ENCODE data around the gene FRMPD1. TPM values are rescaled to one million over a fixed set of nuclear protein-coding genes. Genes with fewer than 3 reads are reported as not detected.

The FRMPD1 gene
- polyA plus RNA-seq, 3 donors: 0.75 to 1.9 (median 1.1) TPM

DNA sequence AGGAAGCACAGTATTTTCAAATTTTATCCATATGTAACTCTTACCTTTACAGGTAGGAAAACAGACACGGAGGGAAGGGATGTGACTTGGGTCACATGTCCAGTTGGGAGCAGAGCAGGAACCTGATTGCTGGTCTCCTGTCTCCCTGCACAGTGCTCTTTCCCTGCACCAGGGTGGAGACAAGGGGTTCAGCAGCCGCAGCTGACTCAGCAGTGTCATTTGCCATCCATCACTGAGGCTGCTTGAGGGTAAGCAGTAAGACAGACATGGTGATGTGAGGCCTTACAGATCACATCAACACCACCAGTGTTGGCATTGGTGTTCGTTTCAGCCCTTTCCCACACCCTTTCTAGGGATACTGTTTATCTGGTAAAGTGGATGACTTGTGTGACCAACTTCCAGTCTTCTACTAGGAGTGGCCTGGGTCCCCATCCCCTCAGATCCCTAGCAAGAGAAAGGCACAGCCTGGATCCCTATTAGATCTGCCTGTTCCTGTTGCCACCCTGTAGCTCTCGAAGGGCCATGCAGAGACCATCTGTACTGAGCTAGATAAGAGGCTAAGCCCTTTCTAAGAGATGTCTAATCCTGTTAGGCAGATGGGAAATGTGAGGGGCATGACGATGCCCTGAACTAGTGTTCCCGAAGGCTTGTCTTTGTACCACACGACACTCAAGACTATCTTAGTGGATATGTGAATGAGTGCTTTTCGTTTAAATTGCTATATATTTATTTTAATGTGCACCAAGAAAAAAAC is 29.1 kb downstream of the FRMPD1 start:
- no peak for DNase-seq

DNA sequence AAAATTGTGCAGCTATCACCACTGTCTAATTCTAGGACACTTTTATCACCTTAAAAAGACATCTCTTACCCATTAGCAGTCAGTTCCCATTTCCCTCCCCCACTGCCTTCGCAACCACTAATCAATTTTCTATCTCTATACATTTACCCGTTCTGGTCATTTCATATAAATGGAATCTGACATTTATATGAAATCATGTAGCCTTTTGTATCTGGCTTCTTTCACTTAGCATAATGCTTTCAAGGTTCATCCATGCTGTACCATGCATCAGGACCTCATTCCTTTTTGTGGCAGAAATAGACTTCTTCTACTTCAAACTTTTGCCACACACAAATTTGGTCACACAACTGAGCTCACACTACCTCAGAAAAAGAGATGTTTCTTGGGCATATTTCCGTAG is 32.2 kb downstream of the FRMPD1 start:
- no peak for DNase-seq

DNA sequence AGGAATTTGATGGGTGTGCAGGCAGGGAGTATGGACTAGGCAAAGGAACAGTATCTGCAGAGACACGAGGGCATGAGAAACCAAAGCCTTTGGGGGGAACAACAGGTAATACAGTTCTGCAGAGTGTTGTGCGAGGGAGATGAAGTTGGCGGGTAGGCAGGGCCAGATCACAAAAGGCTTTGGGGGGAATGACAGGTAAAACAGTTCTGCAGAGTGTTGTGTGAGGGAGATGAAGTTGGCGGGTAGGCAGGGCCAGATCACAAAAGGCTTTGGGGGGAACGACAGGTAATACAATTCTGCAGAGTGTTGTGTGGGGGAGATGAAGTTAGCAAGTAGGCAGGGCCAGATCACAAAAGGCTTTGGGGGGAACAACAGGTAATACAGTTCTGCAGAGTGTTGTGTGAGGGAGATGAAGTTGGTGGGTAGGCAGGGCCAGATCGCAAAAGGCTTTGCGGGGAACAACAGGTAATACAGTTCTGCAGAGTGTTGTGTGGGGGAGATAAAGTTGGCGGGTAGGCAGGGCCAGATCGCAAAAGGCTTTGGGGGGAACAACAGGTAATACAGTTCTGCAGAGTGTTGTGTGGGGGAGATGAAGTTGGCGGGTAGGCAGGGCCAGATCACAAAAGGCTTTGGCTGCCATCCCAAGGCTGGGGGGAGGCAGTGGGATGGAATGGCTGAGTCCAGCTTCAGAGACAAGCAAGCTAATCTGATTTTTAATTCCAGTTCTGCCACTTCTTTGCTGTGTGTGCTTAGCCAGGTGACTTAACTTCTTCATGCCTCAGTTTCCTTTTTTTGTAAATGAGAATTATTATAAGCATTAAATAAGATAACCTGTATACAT is 33.0 kb downstream of the FRMPD1 start:
- DNase-seq: no peak

DNA sequence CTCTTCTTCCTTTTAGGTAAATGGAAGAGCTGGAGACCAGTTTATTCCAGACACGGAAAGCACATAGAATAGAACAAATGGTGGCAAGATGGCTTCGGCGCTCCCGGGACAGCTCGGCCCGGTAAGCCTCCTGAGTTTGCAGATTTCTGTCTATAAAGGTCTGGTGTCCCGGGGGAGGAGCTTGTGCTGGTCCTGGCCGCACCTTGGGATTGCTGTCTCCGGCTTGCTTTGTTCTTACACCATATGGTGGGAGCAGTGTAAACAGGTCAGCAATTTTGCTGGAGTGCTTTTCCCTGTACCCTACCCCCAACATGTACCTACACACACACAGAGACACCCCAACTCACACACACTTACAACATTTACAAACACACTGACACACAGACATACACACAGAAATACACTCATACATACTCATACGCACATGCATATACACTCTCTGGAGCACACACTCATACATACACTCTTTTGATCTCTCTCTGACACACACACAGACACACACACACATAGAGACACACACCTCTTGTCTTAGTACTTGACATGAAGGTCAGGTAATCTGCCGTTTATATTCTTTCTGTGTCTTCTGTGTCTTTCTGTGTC is 42.0 kb downstream of the FRMPD1 start:
- DNase-seq: no peak

DNA sequence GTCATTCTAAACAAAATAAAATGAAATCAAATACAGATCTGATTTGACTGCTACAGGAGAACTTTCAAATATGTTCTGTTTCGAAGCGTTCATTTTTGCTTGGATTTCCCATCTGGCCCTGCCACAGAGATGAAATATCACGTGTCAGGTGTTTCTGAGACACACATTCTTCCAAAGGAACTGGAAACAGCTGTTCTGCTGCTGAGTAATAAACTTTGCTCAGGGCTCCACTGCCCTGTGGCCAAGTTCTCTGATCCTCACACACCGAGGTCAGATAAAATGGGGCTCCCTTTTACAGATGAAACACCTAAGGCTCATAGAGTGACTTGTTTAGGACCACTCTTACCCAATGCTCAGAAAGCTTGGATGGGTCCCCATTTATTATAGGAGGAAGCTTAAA is 42.5 kb downstream of the FRMPD1 start:
- peak; percentile 15 for DNase-seq

DNA sequence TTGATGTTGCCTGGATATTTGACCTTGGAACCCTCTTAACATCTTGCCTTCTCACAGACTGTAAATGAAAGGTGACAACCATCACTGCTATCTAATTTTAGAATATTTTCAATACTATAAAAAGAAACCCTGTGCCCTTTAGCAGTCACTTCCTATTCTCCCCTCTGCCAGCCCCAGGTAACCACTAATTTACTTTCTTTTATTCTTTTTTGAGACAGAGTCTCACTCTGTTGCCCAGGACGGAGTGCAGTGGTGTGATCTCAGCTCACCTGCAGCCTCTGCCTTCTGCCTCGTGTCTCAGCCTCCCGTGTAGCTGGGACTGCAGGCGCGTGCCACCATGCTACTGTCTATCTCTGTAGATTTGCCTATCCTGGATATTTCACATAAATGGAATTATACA is 43.6 kb downstream of the FRMPD1 start:
- no peak for DNase-seq

DNA sequence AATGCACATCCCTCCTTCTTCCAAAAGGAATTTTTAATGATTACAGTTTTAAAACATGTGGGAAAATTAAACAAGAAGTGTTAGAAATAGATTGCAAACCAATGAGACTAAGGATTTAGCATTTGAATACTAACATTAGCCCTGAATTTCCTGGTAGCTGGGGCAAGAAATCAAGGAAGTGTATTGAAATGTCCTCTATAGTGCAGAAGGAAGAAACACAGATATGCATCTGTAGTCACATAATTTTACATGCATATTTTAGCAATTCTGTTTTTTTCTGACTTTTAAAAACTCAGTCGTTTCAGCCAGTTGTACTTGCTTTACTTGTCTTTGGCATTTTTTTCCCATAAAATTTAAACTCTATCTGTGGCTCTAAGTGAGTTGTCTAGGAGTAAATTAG is 45.8 kb downstream of the FRMPD1 start:
- DNase-seq: no peak

DNA sequence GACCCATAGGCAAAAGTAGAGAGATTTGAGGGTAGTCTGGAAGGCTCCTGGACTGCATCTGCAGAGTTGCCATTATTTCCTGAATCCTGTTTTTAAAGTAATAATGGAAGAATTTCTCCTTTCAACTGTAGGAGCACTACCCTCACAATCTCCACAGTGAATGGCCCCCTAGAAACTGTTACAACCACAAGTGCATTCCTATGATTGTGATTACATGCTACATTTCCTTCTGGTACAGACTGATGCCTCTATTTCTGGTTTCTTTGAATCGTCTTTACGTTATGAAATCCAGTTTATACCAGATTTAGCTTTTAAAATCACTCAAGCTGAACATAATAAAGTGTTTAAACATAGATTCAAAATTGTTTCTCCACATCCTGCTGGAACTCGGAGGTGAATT is 49.4 kb downstream of the FRMPD1 start:
- DNase-seq: peak; percentile 1

DNA sequence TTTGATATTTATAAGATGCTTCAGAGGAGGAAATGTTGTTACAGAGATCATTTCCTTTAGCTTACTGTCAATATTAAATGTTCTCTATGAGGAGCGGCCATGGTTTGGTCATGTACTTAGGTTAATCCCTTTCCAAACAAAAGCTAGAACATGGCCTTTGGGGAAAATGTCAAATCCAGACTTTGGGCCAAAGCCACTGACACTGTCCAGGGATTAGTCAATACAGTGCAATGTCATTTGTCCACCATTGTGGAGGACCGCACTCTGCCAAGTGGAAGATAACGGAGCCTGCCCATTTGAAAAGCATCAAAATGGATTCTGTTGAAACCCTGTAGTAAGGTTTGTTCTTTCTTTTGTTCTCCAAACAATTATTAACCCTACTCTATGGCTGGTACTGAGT is 50.1 kb downstream of the FRMPD1 start:
- no peak for DNase-seq

DNA sequence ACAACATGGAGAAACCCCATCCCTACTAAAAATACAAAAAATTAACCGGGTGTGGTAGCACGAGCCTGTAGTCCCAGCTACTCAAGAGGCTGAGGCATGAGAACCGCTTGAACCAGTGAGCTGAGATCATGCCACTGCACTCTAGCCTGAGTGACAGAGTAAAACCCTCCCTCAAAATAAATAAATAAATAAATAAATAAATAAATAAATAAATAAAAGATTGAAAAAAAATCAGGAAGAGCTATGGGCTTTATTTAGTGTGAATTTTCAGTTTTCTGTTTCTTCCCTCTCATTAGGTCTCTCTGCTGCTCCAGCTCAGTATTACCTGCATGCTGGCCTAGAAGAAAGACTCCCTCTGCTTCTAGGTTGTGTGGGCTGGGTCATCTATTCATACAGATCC is 55.0 kb downstream of the FRMPD1 start:
- DNase-seq: no peak

DNA sequence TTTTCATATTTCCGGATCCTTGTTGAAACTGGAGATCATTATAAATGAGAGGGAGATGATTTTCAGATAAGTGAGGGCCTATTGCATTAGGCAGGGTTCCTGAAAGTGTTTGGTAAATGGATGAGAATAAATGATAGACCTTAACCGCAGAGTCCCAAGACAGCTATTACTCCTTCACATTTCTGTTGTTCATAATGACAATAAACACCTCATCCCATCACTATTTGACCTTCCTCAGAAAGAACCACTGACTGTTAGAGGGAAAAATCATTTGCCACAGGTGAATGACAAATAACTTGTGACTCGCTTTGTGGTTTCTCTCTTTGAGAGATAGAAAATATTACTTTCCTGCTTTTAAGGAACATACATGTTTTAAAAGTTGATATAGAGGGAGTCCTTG is 55.5 kb downstream of the FRMPD1 start:
- no peak for DNase-seq

DNA sequence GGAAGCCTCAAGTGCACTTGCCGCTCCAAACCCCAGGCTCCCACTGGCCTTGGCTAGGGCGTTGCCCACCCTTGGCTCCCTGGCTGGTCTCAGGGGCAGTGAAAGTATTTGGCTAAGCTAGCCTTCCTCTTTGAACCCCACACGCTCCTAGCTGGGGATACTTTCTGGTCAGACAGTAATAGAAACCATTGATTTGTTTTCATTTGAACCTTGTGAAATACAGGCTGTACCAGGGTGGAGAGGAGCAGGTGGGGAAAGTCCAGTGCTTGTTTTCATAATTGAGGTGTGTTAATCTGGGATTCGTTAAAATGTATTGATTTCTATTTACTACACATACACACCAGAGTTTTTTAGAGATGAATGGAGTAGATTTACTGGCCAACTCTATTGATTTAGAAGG is 57.0 kb downstream of the FRMPD1 start:
- no peak for DNase-seq

DNA sequence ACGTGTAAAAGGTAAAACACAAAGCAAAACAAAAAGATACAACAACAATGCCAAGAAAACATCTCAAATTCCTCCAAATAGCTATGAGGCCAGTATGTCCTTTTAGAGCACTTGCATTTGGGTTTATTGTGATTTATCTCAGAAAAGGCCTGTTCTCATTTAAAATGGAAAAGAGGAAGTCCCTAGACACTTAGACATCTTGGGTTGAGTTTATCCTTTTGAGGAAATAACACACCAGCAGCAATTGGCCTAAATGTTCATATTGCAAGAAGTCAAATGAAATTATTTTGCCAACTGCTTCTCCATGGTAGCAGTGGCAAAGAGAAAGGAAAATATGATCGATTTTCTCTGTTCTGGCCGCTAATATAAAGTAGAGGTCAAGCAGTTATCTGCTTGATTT is 59.3 kb downstream of the FRMPD1 start:
- DNase-seq: no peak

DNA sequence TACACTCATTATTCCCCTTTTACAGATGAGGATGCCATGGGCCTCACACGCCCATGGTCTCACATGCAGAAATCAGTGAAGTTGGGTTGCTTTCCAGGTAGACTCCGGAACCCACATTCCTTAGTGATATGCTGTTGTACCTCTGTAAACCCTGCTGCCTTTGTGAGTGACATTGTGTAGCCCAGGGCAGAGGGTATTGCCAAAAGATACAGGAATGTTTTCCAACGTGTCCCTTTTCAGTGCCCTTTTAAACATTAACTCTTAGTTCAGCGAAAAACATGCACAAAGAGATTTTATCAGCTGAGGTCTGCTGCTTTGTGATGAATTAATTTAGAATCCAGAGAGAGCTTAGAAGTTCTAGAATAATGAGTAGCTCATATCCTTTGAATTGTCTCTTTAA is 64.5 kb downstream of the FRMPD1 start:
- peak; percentile 10 for DNase-seq

DNA sequence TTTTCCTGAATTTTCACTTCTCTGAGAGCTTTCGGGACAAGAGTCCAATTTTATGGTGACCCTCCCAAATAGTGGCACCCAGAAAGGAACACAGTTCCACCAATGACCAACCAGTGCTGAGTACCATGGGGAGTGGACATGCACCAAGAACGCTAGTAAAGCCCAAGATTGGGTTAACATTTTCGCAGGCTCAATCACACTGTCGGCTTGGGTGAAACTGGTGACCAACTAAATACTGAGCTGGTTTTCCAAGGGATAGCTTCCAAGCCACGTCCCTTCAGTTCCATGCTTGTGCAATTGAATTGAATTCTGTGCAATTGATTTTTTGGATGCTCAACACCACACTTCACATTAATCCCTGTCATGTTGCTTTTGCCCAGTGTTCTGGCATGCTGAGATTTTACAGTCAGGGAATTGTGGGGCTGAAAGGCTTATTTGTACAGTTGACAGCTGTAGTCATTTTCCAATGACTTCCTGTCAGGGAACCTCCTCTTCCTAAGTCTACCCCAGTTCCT is 65.3 kb downstream of the FRMPD1 start:
- no peak for DNase-seq

DNA sequence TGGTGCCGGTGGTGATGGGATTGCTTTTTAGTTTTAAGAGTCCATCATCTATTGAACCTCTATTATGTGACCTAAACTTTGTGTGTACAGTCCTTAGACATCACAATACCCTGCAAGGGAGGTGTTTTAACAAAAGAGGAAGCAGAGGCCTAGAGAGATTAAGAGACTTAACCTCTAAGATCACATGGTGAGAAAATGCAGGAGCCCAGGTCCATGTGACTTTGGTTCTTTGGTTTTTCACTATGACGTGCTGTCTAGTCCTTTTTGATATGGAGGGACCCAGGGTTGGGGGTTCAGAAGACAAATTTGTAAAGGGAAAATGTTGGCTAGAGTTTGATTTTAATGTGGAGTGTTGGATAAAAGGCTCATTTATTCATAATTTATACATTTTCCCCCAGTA is 68.8 kb downstream of the FRMPD1 start:
- no peak for DNase-seq

DNA sequence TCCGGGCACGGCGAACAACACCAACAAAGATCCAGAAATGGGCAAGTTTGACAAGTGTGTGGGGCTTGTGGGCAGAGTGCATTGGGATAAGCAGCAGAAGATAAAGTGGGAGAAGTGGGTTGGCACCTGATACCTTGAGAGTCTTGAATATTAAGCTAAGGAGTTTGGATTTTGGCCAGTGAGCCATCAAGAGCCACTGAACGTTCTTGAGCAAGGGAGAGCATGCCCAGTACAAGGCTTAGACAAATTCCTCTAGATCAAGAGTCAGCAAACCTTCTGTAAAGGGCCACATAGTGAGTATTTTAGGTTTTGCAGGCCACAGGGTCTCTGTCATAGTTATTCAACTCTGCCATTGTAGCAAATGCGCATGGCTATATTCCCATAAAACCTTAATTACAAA is 76.3 kb downstream of the FRMPD1 start:
- no peak for DNase-seq

DNA sequence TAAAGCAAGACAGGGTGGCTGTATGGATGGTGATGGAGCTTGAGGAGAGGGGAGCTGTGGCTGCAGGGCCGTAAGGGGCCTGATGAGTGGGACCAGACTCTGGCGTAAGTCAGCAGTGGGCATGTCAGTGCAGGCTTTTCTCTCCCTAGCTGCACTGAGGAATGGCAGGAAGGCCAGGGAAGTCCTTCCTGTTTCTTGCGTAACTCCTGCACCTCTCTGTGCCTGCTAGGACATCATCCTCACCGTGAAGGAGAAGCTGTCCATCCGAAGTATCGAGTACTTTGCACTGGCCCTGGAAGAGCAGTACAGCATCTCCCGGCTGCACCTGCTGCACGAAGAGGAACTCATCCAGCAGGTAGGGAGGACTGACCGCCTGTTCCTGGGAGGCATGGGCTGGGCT is 78.7 kb downstream of the FRMPD1 start:
- DNase-seq: no peak

DNA sequence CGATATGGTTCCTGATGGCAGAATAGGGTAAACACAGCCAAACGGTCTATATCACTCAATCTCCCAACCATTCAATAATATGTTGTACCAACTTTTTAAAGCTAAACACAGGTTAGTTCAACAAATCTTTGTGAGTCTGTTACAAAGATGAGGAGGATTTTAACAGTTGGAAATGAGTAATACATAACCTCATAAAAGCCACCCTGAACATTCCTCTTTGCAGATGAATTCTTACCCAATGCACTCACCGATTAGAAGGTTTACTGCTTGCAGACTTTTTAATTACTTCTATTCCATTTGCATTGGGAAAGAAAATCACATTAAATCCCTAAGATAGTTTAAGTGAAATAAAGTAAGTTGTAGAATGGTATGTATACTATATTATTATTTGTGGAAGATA is 79.5 kb downstream of the FRMPD1 start:
- no peak for DNase-seq

DNA sequence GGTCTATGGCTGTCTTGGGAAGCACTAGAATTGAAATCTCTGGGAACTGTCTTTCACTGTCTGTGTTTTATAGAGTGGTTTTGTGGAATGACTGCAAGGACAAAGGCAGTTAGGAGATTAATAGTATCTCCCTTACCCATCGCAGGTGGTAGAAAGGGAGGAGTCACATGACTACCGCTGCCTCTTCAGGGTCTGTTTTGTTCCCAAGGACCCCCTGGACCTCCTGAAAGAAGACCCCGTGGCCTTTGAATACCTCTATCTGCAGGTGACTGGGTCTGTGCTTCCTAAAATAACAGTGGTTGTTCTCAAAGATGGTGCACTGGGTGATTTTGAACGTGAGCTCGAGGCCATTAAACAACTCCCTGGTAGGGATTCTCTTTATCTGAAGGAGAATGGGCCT is 80.1 kb downstream of the FRMPD1 start:
- no peak for DNase-seq

DNA sequence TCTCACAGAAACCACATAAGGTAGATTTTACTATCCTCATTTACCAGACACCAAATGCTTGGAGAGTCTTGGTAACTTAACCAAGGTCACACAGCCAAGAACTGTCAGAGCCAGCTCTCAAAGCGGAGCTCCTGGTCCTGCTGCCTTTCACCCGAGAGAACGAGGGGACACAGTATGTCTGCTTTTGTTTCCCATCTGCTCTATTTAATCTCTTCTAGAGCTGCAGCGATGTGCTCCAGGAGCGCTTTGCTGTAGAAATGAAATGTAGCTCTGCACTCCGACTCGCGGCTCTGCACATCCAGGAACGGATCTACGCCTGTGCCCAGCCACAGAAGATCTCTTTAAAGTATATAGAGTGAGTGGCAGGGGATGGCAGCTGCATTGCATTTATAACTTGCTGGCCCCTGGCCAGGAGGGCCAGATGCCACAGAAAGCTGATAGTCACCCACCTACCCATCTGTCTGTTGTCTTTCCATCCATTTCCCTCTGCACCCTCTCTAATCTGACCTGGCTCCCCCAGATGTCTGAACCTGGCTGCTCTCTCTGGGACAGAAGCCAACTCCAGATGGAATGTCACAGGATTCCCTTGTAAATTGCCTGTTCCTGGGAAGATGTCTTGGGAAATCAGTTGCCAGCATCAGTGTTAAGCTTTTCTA is 81.5 kb downstream of the FRMPD1 start:
- DNase-seq: no peak

DNA sequence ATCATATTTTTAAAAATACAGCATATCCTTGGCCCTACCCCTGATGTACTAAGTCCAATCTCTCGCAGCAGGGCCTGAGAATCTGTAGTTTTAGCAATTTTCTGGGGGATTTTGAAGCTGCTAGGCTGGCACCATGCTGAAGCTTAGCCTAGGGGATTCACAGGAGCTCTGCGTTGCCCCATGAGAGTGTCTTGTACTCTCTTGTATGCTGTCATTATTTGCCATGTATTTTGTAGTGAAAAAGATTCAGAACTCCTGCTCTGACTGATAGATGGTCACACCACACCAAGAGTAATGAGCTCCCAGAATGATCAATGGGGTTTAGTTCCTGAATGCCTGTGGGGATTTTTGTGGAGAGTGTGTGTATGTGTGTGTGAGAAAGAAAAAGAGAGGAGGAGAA is 82.2 kb downstream of the FRMPD1 start:
- no peak for DNase-seq

Measured in renal pelvis (tissue), 4 donors.